Vagina (tissue), 2 donors: ENCODE results near the gene THAP6.

ENCODE experiments used
- POLR2A ChIP-seq, 2 donors: fragments of 450-650 bp; IDR thresholded peaks; one replicate each; pipeline ENCODE4 v1.6.1; 2017; ENCODE audit warnings: antibody characterized with exemption in 2 of 2, mild to moderate bottlenecking in 2 of 2, moderate library complexity in 2 of 2
- TF ChIP-seq, protein P1 (sequence below), 3 experiments: fragments of 450-650 bp in 2 of 3; fragments of 200-600 bp in 1 of 3; sonication (generic) in 1 of 3; IDR thresholded peaks; one replicate each; pipeline ENCODE4 v1.5.1; 2017 to 2019; ENCODE audit warnings: antibody characterized with exemption in 3 of 3, mild to moderate bottlenecking in 2 of 3, moderate library complexity in 2 of 3

DNA sequence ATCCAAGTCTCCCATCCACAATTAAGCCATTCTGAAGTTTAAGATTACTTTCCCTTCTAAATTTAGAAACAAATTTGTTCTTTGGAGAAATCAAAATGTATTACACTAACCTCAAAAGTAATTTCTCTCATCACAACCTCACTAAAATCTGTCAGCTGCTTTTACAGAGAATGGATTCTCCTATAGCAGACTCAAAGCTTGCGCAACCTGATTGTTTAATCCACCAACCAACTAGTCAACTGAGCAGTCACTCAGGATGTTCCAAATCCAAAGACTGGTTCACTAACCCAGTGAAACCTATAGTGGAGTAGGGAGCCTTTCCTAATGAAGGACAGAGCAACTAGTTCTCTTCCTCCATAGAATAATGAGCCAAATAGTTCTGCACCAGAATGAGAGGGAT, 44.4 kb upstream of the THAP6 start:
- TF ChIP-seq, protein P1, sequence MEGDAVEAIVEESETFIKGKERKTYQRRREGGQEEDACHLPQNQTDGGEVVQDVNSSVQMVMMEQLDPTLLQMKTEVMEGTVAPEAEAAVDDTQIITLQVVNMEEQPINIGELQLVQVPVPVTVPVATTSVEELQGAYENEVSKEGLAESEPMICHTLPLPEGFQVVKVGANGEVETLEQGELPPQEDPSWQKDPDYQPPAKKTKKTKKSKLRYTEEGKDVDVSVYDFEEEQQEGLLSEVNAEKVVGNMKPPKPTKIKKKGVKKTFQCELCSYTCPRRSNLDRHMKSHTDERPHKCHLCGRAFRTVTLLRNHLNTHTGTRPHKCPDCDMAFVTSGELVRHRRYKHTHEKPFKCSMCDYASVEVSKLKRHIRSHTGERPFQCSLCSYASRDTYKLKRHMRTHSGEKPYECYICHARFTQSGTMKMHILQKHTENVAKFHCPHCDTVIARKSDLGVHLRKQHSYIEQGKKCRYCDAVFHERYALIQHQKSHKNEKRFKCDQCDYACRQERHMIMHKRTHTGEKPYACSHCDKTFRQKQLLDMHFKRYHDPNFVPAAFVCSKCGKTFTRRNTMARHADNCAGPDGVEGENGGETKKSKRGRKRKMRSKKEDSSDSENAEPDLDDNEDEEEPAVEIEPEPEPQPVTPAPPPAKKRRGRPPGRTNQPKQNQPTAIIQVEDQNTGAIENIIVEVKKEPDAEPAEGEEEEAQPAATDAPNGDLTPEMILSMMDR (IDR thresholded peaks at IDR 0.05), result no peak
- no peak for TF ChIP-seq POLR2A (IDR thresholded peaks at IDR 0.05)
